Activated T-helper 1 cell treated with anti-CD3 and anti-CD28 coated beads, Interleukin-12 subunit alpha, Interleukin-12 subunit beta, Interleukin-2, Interleukin-4 antibody, amounts not matched to agents 30 ng/mL and 10 ng/mL and 1 ng/mL, durations not matched to agents 14 hours and 24 hours and 36 hours (primary cell): Measurements from ENCODE around the gene SSR1. TPM values are rescaled to one million over a fixed set of nuclear protein-coding genes. Genes with fewer than 3 reads are reported as not detected.

Experiments used
- DNase-seq: peaks from one replicate; pipeline ENCODE4 v3.0.0; 2021; ENCODE audit warnings: low spot score
- H3K27ac Mint-ChIP-seq: one replicate; pipeline ENCODE4 v1.8.0; 2021; ENCODE audit warnings: mild to moderate bottlenecking, mixed read lengths
- H3K27me3 Mint-ChIP-seq: one replicate; pipeline ENCODE4 v1.8.0; 2022; ENCODE audit warnings: mild to moderate bottlenecking, moderate library complexity, mixed read lengths; ENCODE audit not compliant: insufficient read depth
- H3K36me3 Mint-ChIP-seq: one replicate; pipeline ENCODE4 v1.8.0; 2021; ENCODE audit warnings: low read depth, mixed read lengths
- H3K4me1 Mint-ChIP-seq: one replicate; pipeline ENCODE4 v1.8.0; 2021; ENCODE audit warnings: low read depth, mixed read lengths
- H3K4me3 Mint-ChIP-seq: one replicate; pipeline ENCODE4 v1.8.0; 2021; ENCODE audit warnings: mild to moderate bottlenecking, moderate library complexity, mixed read lengths
- H3K9me3 Mint-ChIP-seq: one replicate; pipeline ENCODE4 v1.8.0; 2021; ENCODE audit warnings: mixed read lengths
- intact Hi-C: fragments of 100-400 bp; cut with micrococcal nuclease; formaldehyde crosslinking; loops from one replicate; pipeline ENCODE4 v1.15.1; 2024
- total RNA-seq: library from RNA; stranded (reverse); gene quantifications from 2 replicates; pipeline ENCODE4 v1.2.3, GENCODE V29; 2022

SSR1 gene
- total RNA-seq, 1 donor from 2014 or later = 160 TPM

DNA sequence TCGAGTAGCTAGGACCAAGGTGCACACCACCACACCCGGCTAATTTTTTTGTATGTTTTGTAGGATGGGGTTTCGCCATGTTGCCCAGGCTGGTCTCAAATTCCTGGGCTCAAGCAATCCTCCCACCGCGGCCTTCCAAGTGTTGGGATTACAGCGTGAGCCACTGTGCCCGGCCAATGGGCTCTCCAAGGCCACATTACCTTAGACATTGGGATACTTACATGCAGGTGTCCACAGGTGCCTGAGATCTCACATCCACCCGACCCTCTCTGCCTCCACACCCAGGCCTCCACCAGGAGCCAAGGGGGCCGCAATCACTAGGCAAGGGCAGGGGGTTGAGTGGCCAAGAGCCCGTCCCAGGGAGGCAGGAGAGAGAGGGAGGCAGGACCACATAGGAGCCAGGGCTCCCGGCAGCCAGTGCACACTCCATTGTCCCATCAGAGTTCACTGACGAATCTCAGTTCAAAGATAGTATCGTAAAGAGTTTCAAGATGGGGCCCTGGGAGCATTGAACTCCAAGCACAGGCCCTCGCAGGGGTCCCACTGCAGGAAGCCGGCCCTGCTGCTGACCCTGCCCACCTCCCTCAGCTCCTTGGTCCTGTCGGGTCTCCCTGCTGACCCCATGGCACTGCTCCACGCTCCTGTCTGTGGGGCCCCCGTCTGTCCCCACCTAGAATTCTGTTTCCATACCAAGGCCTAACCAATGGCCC, 55.3 kb downstream of the SSR1 start:
- H3K4me3 Mint-ChIP-seq = no peak overlapping the region
- H3K4me1 Mint-ChIP-seq = peaks cover 21% of the 10 kb centered on the region
- intact Hi-C loops = no loop called here
- no peak for DNase-seq
- H3K27ac Mint-ChIP-seq = no peak overlapping the region
- H3K27me3 Mint-ChIP-seq = peaks cover 15% of the 10 kb centered on the region
- H3K36me3 Mint-ChIP-seq = no peaks in the 10 kb centered on the region
- no peaks in the 10 kb centered on the region for H3K9me3 Mint-ChIP-seq

DNA sequence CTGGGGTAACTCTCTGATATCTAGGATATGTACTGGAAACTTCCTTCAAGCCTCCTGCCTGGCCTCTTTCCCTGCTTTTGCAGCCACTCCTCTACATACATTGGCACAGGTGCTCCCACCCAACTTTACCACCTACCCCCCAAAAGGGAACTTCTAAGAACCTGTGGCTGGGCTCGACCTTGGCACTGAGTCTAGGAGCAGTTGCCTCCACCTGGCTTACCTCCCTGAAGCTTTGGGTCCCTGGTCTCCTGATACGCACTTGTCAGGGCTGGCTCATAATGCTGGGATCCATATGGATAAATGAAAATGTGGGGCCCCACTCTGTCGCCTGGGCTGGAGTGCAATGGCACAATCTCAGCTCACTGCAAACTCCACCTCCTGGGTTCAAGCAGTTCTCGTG, 56.2 kb downstream of the SSR1 start:
- intact Hi-C loops = no loop called here
- Mint-ChIP-seq H3K4me1 (peaks cover 15% of the 10 kb centered on the region), H3K9me3 (no peaks in the 10 kb centered on the region), H3K27me3 (peaks cover 15% of the 10 kb centered on the region), H3K36me3 (no peaks in the 10 kb centered on the region), H3K4me3 (no peak overlapping the region), H3K27ac (no peak overlapping the region)
- no peak for DNase-seq

DNA sequence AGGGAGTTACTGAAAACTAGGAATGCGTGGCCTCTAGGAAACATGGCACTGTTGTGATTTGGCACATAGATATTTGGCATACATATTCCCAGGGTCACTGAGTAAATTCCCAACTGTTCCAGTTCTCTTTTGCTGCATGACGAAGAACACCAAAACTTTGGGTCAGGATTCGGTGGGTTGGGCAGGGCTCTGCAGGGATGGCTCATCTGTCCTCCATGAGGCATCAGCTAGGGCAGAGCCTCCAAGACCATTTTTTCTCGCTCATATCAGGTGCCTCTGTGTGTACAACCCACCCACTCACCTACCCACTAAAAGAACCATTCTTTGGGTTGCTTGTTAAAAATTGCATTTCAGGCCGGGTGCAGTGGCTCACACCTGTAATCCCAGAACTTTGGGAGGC, 57.1 kb downstream of the SSR1 start:
- peaks cover 12% of the 10 kb centered on the region for H3K27me3 Mint-ChIP-seq
- no peak for DNase-seq
- no peaks in the 10 kb centered on the region for H3K9me3 Mint-ChIP-seq
- H3K27ac Mint-ChIP-seq = no peak overlapping the region
- no peaks in the 10 kb centered on the region for H3K36me3 Mint-ChIP-seq
- H3K4me3 Mint-ChIP-seq = no peak overlapping the region
- H3K4me1 Mint-ChIP-seq = peaks cover 6% of the 10 kb centered on the region
- intact Hi-C loops = no loop called here

DNA sequence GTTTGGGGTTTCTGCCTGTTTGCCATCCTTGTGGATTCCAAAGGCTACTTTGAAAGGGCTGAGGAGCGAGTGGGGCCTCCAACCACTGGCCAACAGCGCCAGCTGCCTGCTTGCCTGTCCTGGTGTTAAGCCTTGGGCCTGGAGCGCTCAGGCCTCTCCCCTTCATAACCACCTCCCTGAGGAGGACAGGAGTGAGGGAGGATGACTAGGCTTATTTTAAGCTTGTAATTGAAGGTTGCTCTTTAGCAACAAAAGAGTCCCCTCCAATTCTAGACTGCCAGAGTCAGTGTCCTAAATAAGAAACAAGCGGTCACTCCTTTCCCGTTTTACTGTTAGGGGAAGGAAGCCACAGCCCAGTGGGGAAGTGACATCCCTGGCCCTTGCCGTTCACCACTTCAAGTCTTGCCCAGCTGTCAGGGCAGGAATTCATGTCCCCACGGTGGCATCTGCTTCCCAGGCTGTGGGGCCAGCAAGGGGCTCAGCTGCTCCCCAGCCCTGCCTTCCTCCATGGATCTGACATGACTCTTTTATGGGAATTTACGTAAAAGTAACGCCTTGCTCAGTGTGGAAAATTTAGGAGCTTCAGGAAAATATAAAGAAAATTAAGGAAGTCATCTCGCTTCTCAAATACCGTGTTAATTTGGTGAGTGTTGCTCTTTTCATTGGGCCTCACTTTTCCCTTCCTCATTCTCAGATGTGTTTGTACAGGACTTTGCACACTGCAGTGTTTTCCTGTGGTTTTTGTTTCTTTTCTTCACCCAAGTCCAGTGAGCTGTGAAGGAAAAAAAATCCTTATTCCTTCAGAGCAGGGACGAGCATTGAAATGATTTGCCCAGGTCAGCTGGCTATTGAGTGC, 57.8 kb downstream of the SSR1 start:
- H3K36me3 Mint-ChIP-seq = no peaks in the 10 kb centered on the region
- no peak overlapping the region for H3K27ac Mint-ChIP-seq
- intact Hi-C loops = no loop called here
- no peak for DNase-seq
- no peaks in the 10 kb centered on the region for H3K9me3 Mint-ChIP-seq
- H3K27me3 Mint-ChIP-seq = peaks cover 12% of the 10 kb centered on the region
- H3K4me3 Mint-ChIP-seq = no peak overlapping the region
- H3K4me1 Mint-ChIP-seq = no peaks in the 10 kb centered on the region

DNA sequence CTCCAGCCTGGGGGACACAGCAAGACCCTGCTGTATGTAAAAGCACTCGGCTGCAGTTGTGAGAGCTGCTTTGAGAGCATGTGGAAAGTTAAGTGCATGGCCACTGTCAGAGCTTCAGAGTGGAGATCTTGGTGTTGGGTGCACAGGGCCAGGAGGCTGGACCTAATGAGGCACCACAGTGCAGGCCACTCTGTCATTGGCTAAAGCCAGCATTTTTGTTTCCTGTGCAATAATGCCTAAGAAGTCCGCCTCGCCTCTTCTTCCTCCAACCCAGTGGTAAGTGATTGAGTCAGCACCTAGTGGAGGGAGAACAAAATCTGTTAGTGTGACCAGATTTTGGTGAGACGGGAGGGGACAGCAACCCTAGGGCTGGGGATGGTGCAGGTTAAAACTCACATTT, 60.6 kb downstream of the SSR1 start:
- DNase-seq = no peak
- H3K9me3 Mint-ChIP-seq = no peaks in the 10 kb centered on the region
- no peaks in the 10 kb centered on the region for H3K4me1 Mint-ChIP-seq
- intact Hi-C loops = no loop called here
- H3K27ac Mint-ChIP-seq = no peak overlapping the region
- peaks cover 9% of the 10 kb centered on the region for H3K36me3 Mint-ChIP-seq
- peaks cover 4% of the 10 kb centered on the region for H3K27me3 Mint-ChIP-seq
- H3K4me3 Mint-ChIP-seq = no peak overlapping the region

DNA sequence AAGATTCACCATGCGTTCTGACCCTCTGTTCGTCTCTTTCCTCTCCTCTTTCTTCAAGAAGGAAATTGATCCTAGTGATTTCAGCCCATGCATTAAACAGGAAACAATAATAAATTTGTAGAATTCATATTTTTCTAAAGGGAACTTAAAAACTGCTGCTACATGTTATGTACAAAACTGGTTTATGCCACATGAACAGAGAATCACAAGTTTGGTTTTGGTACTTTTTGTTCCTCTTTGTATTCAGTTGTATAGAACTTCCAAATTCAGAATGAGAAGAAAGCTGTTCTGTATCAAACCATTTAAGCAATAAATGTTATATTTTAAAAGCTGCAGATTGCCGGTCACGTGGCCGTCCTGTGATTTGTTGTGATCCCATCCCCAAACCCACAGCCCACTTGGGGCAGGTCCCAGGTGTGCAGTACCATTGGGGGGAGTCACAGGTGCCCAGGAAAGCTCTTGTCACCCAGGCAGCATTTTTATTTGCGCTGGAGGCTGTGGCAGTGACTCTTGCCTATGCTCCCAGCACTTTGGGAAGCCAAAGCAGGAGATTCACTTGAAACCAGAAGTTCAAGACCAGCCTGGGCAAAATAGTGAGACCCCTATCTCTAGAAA, 61.2 kb downstream of the SSR1 start:
- intact Hi-C loops = no loop called here
- Mint-ChIP-seq H3K4me1 (no peaks in the 10 kb centered on the region), H3K9me3 (no peaks in the 10 kb centered on the region), H3K36me3 (peaks cover 9% of the 10 kb centered on the region), H3K27me3 (peaks cover 4% of the 10 kb centered on the region), H3K27ac (no peak overlapping the region), H3K4me3 (no peak overlapping the region)
- DNase-seq = no peak

DNA sequence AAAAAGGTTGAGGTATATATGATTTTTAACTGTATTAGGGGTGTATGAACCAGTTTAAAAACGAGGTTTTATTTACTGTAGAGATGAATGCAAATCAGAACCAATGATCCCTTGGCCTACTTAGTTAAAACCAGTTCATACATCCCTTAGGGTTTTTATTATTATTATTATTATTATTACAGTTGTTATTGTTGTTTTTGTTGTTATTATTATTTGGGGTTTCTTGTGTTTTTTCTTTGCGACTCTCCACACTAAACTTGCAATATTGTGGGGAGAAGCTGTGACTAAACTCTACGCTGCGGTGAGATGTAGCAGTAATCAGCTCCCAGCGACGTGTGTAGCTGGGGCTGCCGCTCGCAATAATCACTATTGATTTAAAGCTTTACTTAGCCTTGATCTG, 62.2 kb downstream of the SSR1 start:
- H3K4me3 Mint-ChIP-seq = no peak overlapping the region

DNA sequence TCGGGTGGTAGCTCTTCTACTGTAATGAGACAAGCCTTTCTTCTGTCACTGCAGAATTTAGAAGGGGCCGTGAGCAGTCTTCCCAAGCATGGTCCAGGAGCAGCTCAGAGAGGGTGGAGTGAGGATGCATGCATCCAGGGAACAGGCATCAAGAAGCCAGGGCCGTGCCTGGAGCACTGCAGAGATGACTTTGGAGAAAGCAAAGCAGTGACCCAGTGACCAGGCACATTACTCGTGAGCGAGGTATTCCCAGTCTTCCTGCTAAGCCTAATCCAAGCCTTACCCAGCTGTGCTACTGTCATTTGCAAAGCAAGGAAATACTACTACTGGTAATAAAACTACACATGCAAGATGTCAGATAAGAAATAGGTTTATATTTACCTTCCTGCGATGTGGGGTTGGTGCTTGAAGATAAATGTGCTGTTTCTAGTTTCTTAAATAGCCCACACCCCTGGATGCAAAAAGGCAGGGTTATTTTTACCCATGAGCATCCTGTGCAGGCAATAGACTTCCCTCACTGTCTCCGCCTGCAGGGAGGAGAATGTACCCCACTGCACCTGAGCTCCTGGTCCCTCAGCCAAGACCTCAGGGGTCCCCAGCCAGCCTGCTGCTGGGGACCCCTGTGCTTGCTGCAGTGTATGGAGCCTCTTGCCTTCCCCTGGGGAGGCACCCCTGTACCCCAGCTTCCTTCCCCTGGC, 62.9 kb downstream of the SSR1 start:
- peaks cover 14% of the 10 kb centered on the region for H3K36me3 Mint-ChIP-seq
- H3K27me3 Mint-ChIP-seq = no peaks in the 10 kb centered on the region
- H3K27ac Mint-ChIP-seq = no peak overlapping the region
- H3K9me3 Mint-ChIP-seq = no peaks in the 10 kb centered on the region
- no peak for DNase-seq
- no peaks in the 10 kb centered on the region for H3K4me1 Mint-ChIP-seq
- intact Hi-C loops = no loop called here
- H3K4me3 Mint-ChIP-seq = no peak overlapping the region

More for the DNA sequence above, 62.2 kb downstream of the SSR1 start:
- H3K27me3 Mint-ChIP-seq = peaks cover 2% of the 10 kb centered on the region
- DNase-seq = no peak
- no peaks in the 10 kb centered on the region for H3K4me1 Mint-ChIP-seq
- H3K9me3 Mint-ChIP-seq = no peaks in the 10 kb centered on the region
- intact Hi-C loops = no loop called here
- H3K27ac Mint-ChIP-seq = no peak overlapping the region
- H3K36me3 Mint-ChIP-seq = peaks cover 12% of the 10 kb centered on the region

DNA sequence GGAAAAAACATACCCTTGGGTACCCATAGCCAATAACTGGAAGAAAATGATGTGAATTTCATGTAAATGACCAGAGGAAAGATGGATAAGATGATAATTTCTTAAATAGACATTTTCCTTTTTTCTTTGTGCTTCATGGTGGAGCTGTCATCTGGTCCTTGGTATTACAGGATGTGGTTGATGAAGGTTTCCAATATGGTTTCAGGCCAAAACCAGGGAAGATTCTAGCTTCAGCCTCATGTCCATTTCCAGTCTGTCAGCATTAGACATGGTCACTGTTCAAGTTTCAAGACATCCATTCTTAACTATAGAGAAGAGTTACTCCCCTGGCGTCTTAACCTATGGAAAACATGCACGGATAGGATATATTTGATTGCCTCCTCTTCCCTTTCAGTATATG, 63.6 kb downstream of the SSR1 start:
- H3K27ac Mint-ChIP-seq = no peak overlapping the region
- peaks cover 14% of the 10 kb centered on the region for H3K36me3 Mint-ChIP-seq
- no peaks in the 10 kb centered on the region for H3K4me1 Mint-ChIP-seq
- no peaks in the 10 kb centered on the region for H3K27me3 Mint-ChIP-seq
- H3K9me3 Mint-ChIP-seq = no peaks in the 10 kb centered on the region
- no peak overlapping the region for H3K4me3 Mint-ChIP-seq
- no peak for DNase-seq
- intact Hi-C loops = no loop called here

DNA sequence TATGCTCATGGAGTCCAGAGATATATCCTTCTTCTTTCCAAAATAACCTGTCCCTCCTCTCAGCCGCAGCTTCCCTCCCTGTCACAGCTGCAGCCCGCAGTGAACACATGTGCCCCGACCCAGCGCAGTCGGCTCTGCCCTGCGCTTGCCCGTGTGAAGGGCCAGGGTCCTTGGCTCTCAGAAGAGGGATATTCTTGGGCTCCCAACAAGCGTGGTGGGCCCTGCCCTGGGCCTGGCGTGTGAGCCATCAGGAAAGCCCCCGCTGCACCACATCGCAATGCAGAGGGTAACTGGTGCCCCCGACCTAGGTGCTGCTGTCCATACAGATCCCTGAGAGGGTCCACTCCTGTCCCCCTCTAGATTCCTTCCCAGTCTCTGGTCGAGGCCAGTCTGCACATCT, 65.2 kb downstream of the SSR1 start:
- H3K9me3 Mint-ChIP-seq = no peaks in the 10 kb centered on the region
- peaks cover 9% of the 10 kb centered on the region for H3K4me1 Mint-ChIP-seq
- peaks cover 14% of the 10 kb centered on the region for H3K36me3 Mint-ChIP-seq
- no peak overlapping the region for H3K4me3 Mint-ChIP-seq
- no peaks in the 10 kb centered on the region for H3K27me3 Mint-ChIP-seq
- H3K27ac Mint-ChIP-seq = no peak overlapping the region
- intact Hi-C loops = no loop called here
- no peak for DNase-seq

DNA sequence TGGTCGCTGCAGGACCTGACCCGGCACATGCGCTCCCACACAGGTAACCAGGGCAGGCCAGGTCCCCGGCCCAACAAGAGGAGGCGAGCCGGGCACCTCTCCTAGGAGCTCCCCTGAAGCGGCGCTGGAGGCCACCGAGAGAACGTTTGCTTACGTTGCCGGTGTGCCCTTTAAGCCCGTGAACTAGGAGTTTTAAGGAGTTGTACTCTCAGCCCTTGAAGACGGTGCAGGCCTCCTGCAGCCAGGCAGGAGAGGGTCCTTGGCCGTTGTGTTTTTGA, 65.9 kb downstream of the SSR1 start:
- DNase-seq = no peak
- H3K27ac Mint-ChIP-seq = no peak overlapping the region
- peaks cover 9% of the 10 kb centered on the region for H3K4me1 Mint-ChIP-seq
- H3K36me3 Mint-ChIP-seq = peaks cover 14% of the 10 kb centered on the region
- H3K4me3 Mint-ChIP-seq = no peak overlapping the region
- intact Hi-C loops = no loop called here
- H3K9me3 Mint-ChIP-seq = no peaks in the 10 kb centered on the region
- no peaks in the 10 kb centered on the region for H3K27me3 Mint-ChIP-seq

DNA sequence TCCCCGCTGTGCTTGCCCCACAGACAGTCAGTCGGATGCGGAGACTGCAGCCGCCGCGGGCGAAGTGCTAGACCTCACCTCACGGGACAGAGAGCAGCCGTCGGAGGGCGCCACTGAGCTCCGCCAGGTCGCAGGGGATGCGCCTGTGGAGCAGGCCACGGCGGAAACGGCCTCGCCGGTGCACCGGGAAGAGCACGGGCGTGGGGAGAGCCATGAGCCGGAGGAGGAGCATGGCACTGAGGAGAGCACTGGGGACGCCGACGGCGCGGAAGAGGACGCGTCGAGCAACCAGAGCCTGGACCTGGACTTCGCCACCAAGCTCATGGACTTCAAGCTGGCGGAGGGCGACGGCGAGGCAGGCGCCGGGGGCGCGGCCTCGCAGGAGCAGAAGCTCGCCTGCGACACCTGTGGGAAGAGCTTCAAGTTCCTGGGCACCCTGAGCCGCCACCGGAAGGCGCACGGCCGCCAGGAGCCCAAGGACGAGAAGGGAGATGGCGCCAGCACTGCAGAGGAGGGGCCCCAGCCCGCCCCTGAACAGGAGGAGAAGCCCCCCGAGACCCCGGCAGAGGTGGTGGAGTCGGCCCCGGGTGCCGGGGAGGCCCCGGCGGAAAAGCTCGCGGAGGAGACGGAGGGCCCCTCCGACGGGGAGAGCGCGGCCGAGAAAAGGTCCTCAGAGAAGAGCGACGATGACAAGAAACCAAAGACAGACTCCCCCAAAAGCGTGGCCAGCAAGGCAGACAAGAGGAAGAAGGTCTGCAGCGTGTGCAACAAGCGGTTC, 66.4 kb downstream of the SSR1 start:
- intact Hi-C loops = no loop called here
- Mint-ChIP-seq H3K4me3 (no peak overlapping the region), H3K4me1 (peaks cover 9% of the 10 kb centered on the region), H3K27ac (no peak overlapping the region), H3K27me3 (no peaks in the 10 kb centered on the region), H3K36me3 (peaks cover 14% of the 10 kb centered on the region), H3K9me3 (no peaks in the 10 kb centered on the region)
- no peak for DNase-seq
